ENCODE measurements around the gene LRIG2.

- TF ChIP-seq SIN3A (IDR thresholded peaks at IDR 0.05; ENCODE audit: borderline replicate concordance, insufficient read depth, low read length) (no peak), TAF1 (IDR thresholded peaks at IDR 0.05; ENCODE audit: borderline replicate concordance, insufficient read depth, low read length) (no peak), POLR2AphosphoS5 (IDR thresholded peaks at IDR 0.05; ENCODE audit: low read depth, low read length) (no peak), REST (IDR thresholded peaks at IDR 0.05; ENCODE audit: insufficient read depth in 1 of 2, low read depth in 2 of 2, low read length in 2 of 2) (no peak)
These were observed 67.2 kb downstream of the LRIG2 start for GRCh38 chr1:113140176-113140575.

Measured in PFSK-1 (cell line).